Natural killer cell (primary cell): ENCODE measurements around the gene PPP1R9A. TPM values are rescaled to one million over a fixed set of nuclear protein-coding genes. Genes with fewer than 3 reads are reported as not detected.

Source experiments
- ATAC-seq, 3 donors: fragments of 150-1000 bp in 2 of 3; fragments of 200-7000 bp in 1 of 3; cut with Tn5 transposase; 1 replicate in 1 of 3; 2 replicates in 2 of 3; pipeline ENCODE4 v1.10.0; 2021; ENCODE audit warnings: mild to moderate bottlenecking in 2 of 3, moderate library complexity in 2 of 3
- DNase-seq, 2 donors: peaks; one replicate each; pipeline versions ENCODE4 v3.0.0 to v3.0.0-alpha.2; 2013 to 2021; ENCODE audit warnings: mixed read lengths in 1 of 2
- H3K27ac ChIP-seq: one replicate; pipeline ENCODE4 v1.5.1; 2013; ENCODE audit warnings: mild to moderate bottlenecking, low read length
- H3K27me3 ChIP-seq: one replicate; pipeline ENCODE4 v1.6.1; 2013; ENCODE audit warnings: low read length; ENCODE audit not compliant: control insufficient read depth, insufficient read depth
- H3K36me3 ChIP-seq: one replicate; pipeline ENCODE4 v1.6.1; 2013; ENCODE audit warnings: low read length; ENCODE audit not compliant: control insufficient read depth, insufficient read depth
- H3K4me1 ChIP-seq: one replicate; pipeline ENCODE4 v1.6.1; 2013; ENCODE audit warnings: low read length; ENCODE audit not compliant: control insufficient read depth, insufficient read depth
- H3K4me3 ChIP-seq: one replicate; pipeline ENCODE4 v1.5.1; 2013; ENCODE audit warnings: low read length
- H3K9me3 ChIP-seq: one replicate; pipeline ENCODE4 v1.6.1; 2013; ENCODE audit warnings: low read length; ENCODE audit not compliant: control insufficient read depth, insufficient read depth
- H3K27ac Mint-ChIP-seq, 2 donors: one replicate each; pipeline ENCODE4 v1.8.0; 2022; ENCODE audit warnings: mild to moderate bottlenecking in 2 of 2, mixed read lengths in 2 of 2, moderate library complexity in 1 of 2
- H3K27me3 Mint-ChIP-seq, 2 donors: one replicate each; pipeline ENCODE4 v1.8.0; 2022; ENCODE audit warnings: low read depth in 2 of 2, mixed read lengths in 2 of 2
- H3K36me3 Mint-ChIP-seq: one replicate; pipeline ENCODE4 v1.8.0; 2022; ENCODE audit warnings: mixed read lengths
- H3K4me1 Mint-ChIP-seq, 2 donors: one replicate each; pipeline ENCODE4 v1.8.0; 2022; ENCODE audit warnings: mixed read lengths in 2 of 2
- H3K4me3 Mint-ChIP-seq: one replicate; pipeline ENCODE4 v1.8.0; 2022; ENCODE audit warnings: mild to moderate bottlenecking, moderate library complexity, mixed read lengths
- H3K9me3 Mint-ChIP-seq, 2 donors: one replicate each; pipeline ENCODE4 v1.8.0; 2022; ENCODE audit warnings: mixed read lengths in 2 of 2
- WGBS: methylation state at CpG from one replicate; pipeline ENCODE4 v1.1.7; 2013; ENCODE audit warnings: missing lambda C conversion rate; ENCODE audit not compliant: insufficient coverage; 5-methylcytosine and 5-hydroxymethylcytosine counted together
- intact Hi-C: fragments of 100-400 bp; cut with micrococcal nuclease; formaldehyde crosslinking; loops from one replicate; pipeline ENCODE4 v1.14.2; 2022
- total RNA-seq, 4 donors: library from RNA; stranded (reverse); fragments of 120-200 nt in 1 of 4; gene quantifications; one replicate each; pipeline versions ENCODE4 v1.2.3 to v1.2.4, GENCODE V29; 2013 to 2022
- TF ChIP-seq, protein P1 (sequence below): fragments of 200-600 bp; IDR thresholded peaks from one replicate; pipeline ENCODE4 v1.8.0; 2022; ENCODE audit warnings: antibody characterized with exemption

PPP1R9A gene
- total RNA-seq, 3 donors from 2014 or later (not counting 1 experiment from before 2014, with no cell fraction given) = 1.6 to 6.0 (median 2.0) TPM

- no peaks in the 10 kb centered on the region for H3K36me3 Mint-ChIP-seq
These were observed 404.0 kb downstream of the PPP1R9A start for GRCh38 chr7:95311389-95311788.

GRCh38 chr7:95312561-95312960 lies 405.2 kb downstream of the PPP1R9A start:
- Mint-ChIP-seq H3K9me3 (no peaks in the 10 kb centered on the region), H3K36me3 (no peaks in the 10 kb centered on the region), H3K27me3 (peaks cover 17 to 21% of the 10 kb centered on the region in 2 donors), H3K4me3 (no peak overlapping the region), H3K4me1 (no peaks in the 10 kb centered on the region), H3K27ac (no peak overlapping the region)
- no peaks in the 10 kb centered on the region for H3K36me3 ChIP-seq
- DNase-seq (no peak), ATAC-seq (no peak)
- no peaks in the 10 kb centered on the region for H3K27me3 ChIP-seq
- H3K9me3 ChIP-seq = no peaks in the 10 kb centered on the region
- H3K27ac ChIP-seq = no peak overlapping the region
- no peak overlapping the region for H3K4me3 ChIP-seq
- H3K4me1 ChIP-seq = no peaks in the 10 kb centered on the region
- TF ChIP-seq, protein P1, sequence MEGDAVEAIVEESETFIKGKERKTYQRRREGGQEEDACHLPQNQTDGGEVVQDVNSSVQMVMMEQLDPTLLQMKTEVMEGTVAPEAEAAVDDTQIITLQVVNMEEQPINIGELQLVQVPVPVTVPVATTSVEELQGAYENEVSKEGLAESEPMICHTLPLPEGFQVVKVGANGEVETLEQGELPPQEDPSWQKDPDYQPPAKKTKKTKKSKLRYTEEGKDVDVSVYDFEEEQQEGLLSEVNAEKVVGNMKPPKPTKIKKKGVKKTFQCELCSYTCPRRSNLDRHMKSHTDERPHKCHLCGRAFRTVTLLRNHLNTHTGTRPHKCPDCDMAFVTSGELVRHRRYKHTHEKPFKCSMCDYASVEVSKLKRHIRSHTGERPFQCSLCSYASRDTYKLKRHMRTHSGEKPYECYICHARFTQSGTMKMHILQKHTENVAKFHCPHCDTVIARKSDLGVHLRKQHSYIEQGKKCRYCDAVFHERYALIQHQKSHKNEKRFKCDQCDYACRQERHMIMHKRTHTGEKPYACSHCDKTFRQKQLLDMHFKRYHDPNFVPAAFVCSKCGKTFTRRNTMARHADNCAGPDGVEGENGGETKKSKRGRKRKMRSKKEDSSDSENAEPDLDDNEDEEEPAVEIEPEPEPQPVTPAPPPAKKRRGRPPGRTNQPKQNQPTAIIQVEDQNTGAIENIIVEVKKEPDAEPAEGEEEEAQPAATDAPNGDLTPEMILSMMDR = no peak
- intact Hi-C loops = no loop called here
- WGBS = 94% methylated on average over 4 of the region's 4 CpGs

More at GRCh38 chr7:95311389-95311788, 404.0 kb downstream of the PPP1R9A start:
- H3K27ac Mint-ChIP-seq = no peak overlapping the region
- ATAC-seq = no peak
- no peaks in the 10 kb centered on the region for H3K9me3 Mint-ChIP-seq
- TF ChIP-seq, protein P1 = no peak
- DNase-seq = no peak
- H3K36me3 ChIP-seq = no peaks in the 10 kb centered on the region
- no peaks in the 10 kb centered on the region for H3K4me1 ChIP-seq
- H3K27me3 Mint-ChIP-seq = peaks cover 17 to 21% of the 10 kb centered on the region in 2 donors
- H3K9me3 ChIP-seq = no peaks in the 10 kb centered on the region
- no peaks in the 10 kb centered on the region for H3K27me3 ChIP-seq
- intact Hi-C loops = no loop called here
- H3K4me1 Mint-ChIP-seq = no peaks in the 10 kb centered on the region
- WGBS = no CpG with 5 or more reads among the region's 2 CpGs
- no peak overlapping the region for H3K4me3 Mint-ChIP-seq
- no peak overlapping the region for H3K4me3 ChIP-seq
- no peak overlapping the region for H3K27ac ChIP-seq

GRCh38 chr7:95316588-95316987 lies 409.2 kb downstream of the PPP1R9A start:
- Histone ChIP-seq H3K27ac (no peak overlapping the region), H3K27me3 (no peaks in the 10 kb centered on the region), H3K4me3 (no peak overlapping the region), H3K9me3 (no peaks in the 10 kb centered on the region), H3K36me3 (no peaks in the 10 kb centered on the region), H3K4me1 (no peaks in the 10 kb centered on the region)
- DNase-seq (no peak), ATAC-seq (no peak)
- TF ChIP-seq, protein P1 = no peak
- Mint-ChIP-seq H3K4me3 (no peak overlapping the region), H3K27ac (no peak overlapping the region), H3K36me3 (no peaks in the 10 kb centered on the region), H3K27me3 (peaks cover 9 to 17% of the 10 kb centered on the region in 2 donors), H3K4me1 (no peaks in the 10 kb centered on the region), H3K9me3 (no peaks in the 10 kb centered on the region)
- 76% methylated on average over 1 of the region's 2 CpGs for WGBS
- intact Hi-C loops = no loop called here

DNA sequence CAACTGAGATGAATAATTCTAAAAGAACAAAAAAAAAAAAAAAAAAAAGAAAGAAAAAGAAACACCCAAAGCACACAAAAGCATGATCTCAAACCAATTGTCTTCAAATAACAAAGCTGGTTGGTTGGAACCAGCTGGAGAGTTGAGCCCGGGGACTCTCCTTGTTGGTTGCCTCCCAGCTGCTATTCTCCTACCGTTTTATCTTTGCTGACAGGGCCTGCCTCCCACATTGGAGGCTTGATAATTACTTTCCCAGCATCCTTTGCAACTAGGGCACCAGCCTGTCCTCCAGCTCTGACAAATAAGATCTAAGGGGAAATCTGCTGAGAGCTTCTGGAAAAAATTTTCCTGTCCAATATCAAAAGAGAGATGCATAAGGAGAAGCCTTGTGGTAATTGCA lies 410.2 kb downstream of the PPP1R9A start:
- H3K27ac Mint-ChIP-seq = no peak overlapping the region
- no peaks in the 10 kb centered on the region for H3K36me3 Mint-ChIP-seq
- Histone ChIP-seq H3K9me3 (no peaks in the 10 kb centered on the region), H3K36me3 (no peaks in the 10 kb centered on the region), H3K27me3 (no peaks in the 10 kb centered on the region), H3K27ac (no peak overlapping the region), H3K4me1 (no peaks in the 10 kb centered on the region), H3K4me3 (no peak overlapping the region)
- intact Hi-C loops = no loop called here
- no peaks in the 10 kb centered on the region for H3K4me1 Mint-ChIP-seq
- no peak overlapping the region for H3K4me3 Mint-ChIP-seq
- no peak for ATAC-seq
- no peak for DNase-seq
- 79% methylated on average over 2 of the region's 2 CpGs for WGBS
- no peaks in the 10 kb centered on the region for H3K9me3 Mint-ChIP-seq
- TF ChIP-seq, protein P1 = no peak
- peaks cover 3 to 14% of the 10 kb centered on the region in 2 donors for H3K27me3 Mint-ChIP-seq
